Measurements from ENCODE around the gene ACIN1. TPM values are rescaled to one million over a fixed set of nuclear protein-coding genes. Genes with fewer than 3 reads are reported as not detected.

Gene ACIN1
- total and polyA plus RNA-seq, 9 of the 15 experiments (the other 6 are each of a cell fraction or from before 2014, with no cell fraction given), result 5.0 to 196 (median 129) TPM

- TF ChIP-seq TCFL5 (CRISPR knock-in tag; conservative IDR thresholded peaks at IDR 0.05) (no peak), ZNF512 (tag; IDR thresholded peaks at IDR 0.05) (no peak), RBBP5 (IDR thresholded peaks at IDR 0.05; ENCODE audit: borderline replicate concordance, insufficient read depth, low read length, poor library complexity, severe bottlenecking) (peak; percentile 76), ZNF717 (CRISPR knock-in tag; IDR thresholded peaks at IDR 0.05) (no peak), TBP (optimal IDR thresholded peaks at IDR 0.05; ENCODE audit: low read depth, low read length) (peak; percentile 81), ZNF224 (CRISPR knock-in tag; IDR thresholded peaks at IDR 0.05) (no peak), E2F5 (CRISPR knock-in tag; IDR thresholded peaks at IDR 0.05) (no peak), ZNF354B (CRISPR knock-in tag; IDR thresholded peaks at IDR 0.05) (no peak), E2F1 (CRISPR knock-in tag; IDR thresholded peaks at IDR 0.05) (no peak)
- TF ChIP-seq, protein P1, sequence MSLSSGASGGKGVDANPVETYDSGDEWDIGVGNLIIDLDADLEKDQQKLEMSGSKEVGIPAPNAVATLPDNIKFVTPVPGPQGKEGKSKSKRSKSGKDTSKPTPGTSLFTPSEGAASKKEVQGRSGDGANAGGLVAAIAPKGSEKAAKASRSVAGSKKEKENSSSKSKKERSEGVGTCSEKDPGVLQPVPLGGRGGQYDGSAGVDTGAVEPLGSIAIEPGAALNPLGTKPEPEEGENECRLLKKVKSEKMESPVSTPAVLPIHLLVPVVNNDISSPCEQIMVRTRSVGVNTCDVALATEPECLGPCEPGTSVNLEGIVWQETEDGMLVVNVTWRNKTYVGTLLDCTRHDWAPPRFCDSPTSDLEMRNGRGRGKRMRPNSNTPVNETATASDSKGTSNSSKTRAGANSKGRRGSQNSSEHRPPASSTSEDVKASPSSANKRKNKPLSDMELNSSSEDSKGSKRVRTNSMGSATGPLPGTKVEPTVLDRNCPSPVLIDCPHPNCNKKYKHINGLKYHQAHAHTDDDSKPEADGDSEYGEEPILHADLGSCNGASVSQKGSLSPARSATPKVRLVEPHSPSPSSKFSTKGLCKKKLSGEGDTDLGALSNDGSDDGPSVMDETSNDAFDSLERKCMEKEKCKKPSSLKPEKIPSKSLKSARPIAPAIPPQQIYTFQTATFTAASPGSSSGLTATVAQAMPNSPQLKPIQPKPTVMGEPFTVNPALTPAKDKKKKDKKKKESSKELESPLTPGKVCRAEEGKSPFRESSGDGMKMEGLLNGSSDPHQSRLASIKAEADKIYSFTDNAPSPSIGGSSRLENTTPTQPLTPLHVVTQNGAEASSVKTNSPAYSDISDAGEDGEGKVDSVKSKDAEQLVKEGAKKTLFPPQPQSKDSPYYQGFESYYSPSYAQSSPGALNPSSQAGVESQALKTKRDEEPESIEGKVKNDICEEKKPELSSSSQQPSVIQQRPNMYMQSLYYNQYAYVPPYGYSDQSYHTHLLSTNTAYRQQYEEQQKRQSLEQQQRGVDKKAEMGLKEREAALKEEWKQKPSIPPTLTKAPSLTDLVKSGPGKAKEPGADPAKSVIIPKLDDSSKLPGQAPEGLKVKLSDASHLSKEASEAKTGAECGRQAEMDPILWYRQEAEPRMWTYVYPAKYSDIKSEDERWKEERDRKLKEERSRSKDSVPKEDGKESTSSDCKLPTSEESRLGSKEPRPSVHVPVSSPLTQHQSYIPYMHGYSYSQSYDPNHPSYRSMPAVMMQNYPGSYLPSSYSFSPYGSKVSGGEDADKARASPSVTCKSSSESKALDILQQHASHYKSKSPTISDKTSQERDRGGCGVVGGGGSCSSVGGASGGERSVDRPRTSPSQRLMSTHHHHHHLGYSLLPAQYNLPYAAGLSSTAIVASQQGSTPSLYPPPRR (CRISPR knock-in tag; IDR thresholded peaks at IDR 0.05; ENCODE audit: borderline replicate concordance), result no peak
Measured at GRCh38 chr14:23071244-23071920, 23.6 kb downstream of the ACIN1 start (continued).

Measured in K562 (cell line).